GM18951 (cell line): ENCODE results near the gene BAZ1B.
"Not testable (repeated sequence)": the region's sequence is repeated elsewhere in the genome, so short reads cannot be mapped to it uniquely, and the experiment has no call there.

Source experiments
- POLR2A ChIP-seq: IDR thresholded peaks from 4 replicates; pipeline ENCODE4 v1.6.1; 2011; ENCODE audit warnings: mild to moderate bottlenecking; ENCODE audit not compliant: insufficient read length, insufficient read depth; ENCODE audit errors: extremely low read depth
- in situ Hi-C: fragments of 300-500 bp; cut with MboI; formaldehyde crosslinking; loops from one replicate; pipeline ENCODE4 v1.12.0; 2022; ENCODE audit warnings: low sequenced_read_pairs, mixed read lengths, inconsistent platforms; ENCODE audit not compliant: unreplicated experiment

BAZ1B gene

DNA sequence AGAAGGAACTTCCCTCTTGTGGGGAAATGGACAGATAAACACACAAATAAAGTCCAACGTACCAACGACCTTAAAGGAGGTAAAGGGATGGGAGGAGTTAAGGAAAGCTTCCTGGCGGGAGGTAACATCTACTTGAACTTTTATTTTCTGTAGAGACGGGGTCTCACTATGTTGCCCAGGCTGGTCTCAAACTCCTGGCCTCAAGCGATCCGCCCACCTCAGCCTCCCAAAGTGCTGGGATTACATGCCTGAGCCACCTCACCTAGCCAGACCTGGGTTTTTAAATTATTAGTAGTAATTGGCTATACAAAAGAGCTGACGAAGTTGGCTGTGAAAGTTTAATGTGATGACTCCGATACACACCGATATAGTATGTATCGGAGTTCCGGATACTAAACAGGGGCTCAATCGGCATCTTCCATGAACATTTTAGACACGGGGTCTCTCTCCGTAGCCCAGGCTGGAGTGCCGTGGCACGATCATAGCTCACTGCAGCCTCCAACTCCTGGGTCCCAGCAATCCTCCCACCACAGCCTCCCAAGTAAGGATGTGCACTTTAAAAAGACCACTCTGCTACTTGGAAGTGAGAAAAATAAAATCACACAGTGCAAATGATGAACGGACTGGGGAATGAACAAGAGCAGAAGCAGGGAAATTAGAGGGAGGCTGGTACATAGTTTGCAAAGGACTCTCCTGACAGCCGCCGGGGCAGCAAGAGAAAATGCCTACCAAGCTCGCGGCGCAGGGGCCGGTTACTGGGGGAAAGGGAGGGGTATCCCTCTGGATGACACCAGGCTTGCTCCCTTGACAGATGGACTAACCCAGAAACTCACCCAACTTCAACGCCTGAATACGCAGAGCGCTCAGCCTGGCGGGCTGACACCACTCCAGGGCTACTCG is 34.4 kb upstream of the BAZ1B start:
- in situ Hi-C loops, result no loop called here
- TF ChIP-seq POLR2A, result no peak

DNA sequence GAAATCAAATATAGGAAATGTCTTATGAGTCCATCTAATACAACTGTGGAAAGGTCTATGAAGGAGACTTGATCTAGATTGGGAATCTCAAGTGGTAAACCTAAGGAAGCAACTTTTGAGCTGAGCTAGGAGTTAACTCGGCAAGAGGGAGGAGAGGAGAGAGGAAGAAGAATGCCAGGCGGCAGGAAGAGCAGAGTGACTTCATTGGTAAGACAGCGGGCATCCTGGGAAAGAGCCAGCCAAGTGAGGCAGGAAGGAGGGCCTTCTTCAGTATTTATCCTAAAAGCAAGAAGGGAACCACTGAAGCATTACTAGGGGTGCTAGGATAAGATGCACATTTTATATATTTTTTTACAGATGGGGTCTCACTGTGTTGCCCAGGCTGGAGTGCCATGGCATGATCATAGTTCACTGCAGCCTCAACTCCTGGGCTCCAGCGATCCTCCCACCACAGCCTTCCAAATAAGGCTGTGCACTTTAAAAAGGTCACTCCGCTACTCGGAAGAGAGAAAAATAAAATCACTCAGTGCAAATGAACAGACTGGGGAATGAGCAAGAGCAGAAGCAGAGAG is 33.4 kb upstream of the BAZ1B start:
- in situ Hi-C loops, result no loop called here
- TF ChIP-seq POLR2A, result no peak

DNA sequence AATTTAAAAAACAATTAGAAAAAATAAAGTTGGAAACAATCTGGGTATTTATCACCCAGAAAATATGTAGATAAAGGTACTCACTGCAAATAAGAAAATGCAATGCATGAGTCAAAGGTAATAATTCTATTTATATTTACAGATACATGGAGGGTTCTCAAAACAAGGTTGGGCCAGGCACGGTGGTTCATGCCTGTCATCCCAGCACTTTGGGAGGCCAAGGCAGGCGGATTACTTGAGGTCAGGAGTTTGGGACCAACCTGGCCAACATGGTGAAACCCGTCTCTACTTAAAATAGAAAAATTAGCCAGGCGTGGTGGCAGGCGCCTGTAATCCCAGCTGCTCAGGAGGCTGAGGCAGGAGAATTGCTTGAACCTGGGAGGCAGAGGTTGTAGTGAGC is 28.0 kb upstream of the BAZ1B start:
- in situ Hi-C loops, result not testable (repeated sequence)

DNA sequence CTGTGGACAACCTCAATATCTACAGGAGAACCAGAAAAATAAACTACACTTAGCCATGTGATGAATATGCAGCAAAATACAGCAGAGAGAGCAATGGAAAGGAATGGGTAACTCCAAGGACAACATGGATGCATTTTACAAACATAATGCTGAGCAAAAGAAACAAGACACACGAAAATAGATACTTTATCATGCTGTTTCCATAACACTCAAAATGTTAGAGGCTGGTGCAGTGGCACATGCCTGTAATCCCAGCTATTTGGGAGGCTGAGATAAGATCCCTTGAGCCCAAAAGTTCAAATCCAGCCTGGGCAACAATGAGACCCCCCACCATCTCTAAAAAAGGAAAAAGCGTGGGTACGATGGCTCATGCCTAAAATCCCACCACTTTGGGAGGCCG is 27.1 kb upstream of the BAZ1B start:
- in situ Hi-C loops, result no loop called here
- TF ChIP-seq POLR2A, result no peak

DNA sequence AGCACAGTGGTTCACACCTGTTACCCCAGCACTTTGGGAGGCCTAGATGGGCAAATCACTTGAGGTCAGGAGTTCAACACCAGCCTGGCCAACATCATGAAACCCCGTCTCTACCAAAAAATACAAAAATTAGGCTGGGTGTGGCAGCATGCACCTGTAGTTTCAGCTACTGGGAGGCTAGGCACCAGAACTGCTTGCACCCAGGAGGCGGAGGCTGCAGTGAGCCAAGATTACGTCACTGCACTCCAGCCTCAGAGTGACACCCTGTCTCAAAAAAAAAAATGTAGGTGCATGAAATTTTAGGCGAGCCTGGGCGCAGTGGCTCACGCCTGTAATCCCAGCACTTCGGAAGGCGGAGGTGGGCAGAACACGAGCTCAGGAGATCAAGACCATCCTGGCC is 25.7 kb upstream of the BAZ1B start:
- no peak for TF ChIP-seq POLR2A
- in situ Hi-C loops, result no loop called here

DNA sequence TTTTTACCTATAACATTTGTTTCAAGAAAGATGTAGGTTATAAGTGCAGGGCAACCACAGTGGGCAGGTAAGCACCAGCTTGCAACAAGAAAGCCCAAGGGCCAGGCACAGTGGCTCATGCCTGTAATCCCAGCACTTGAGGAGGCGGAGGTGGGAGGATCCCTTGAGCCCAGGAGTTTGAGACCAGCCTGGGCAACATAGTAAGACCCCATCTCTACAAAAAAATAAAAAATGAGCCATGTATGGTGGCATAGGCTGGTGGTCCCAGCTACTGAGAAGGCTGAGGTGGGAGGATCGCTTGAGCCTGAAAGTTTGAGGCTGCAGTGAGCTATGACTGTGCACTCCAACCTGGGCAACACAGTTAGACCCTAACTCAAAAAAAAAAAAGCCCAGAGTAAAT is 22.6 kb upstream of the BAZ1B start:
- in situ Hi-C loops, result no loop called here
- no peak for TF ChIP-seq POLR2A

DNA sequence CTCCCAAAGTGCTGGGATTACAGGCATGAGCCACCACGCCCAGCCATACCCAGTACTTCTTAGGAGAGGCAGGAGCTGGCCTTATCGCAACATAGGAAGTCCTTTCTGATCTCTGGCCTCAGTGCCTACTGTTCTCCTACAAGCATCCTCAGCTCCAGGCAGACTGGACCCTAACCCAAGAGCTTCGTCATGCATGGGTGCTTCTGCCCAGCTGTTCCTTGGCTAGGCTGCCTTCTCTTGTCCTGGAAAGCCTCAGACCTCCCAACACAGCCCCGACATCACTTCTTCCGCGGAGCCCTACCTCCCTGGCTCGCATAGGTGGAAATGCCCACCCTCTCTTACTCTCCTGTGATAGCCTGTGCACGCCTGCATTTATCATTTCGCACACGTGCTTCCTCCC is 19.6 kb upstream of the BAZ1B start:
- no peak for TF ChIP-seq POLR2A
- in situ Hi-C loops, result no loop called here

DNA sequence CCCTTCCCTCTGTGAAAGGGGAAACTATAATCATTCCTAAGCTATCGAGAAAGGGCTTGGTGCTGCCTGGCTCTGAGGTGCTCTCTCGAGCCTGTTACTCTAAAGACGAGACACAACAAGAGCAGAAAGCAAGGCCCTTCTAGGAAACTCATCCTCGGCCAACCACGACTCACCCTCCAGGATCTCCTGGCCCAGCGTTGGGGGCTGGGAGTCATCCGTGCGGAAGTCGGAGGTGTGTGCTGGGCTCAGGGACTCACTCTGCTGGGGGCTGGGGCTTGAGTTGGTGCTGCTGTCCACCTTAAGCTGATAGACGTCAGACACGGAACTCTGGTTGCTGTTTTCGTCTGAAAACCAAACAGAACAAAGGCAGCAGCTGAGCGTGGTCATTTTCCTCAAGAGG is 17.6 kb upstream of the BAZ1B start:
- TF ChIP-seq POLR2A, result no peak
- in situ Hi-C loops, result no loop called here

DNA sequence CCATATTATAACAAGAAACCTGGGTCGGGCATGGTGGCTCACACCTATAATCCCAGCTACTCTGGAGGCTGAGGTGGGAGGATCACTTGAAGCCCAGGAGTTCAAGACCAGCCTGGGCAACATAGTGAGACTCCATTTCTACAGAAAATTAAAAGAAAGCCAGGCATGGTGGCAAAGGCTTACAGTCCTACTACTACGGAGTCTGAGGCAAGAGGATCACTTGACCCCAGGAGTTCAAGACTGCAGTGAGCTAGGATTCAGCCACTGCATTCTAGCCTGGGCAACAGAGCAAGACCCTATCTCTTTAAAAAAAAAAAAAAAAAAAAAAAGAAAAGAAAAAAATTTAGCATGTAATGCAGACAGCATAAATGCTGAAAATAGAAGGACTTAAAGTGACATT is 16.4 kb upstream of the BAZ1B start:
- in situ Hi-C loops, result not testable (repeated sequence)

DNA sequence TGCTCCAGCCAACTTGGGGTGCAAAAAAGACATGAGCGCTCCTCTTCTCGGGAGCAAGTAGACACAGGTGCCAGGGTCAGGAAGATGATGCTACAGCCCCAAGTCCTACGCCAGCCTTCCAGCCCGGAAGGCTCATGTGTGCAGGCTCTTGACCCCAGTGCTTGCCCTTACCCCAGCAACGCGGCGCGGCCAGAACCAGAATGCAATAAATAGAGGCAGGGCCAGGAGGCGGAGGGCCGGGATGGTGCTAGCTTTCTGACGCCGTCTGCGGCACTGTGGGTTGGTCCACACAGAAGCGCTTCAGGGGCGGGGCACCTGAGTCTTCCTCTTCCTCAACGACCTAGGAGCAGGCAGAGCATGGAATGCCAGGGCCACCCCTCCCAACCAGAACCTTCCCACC is 15.0 kb upstream of the BAZ1B start:
- no peak for TF ChIP-seq POLR2A
- in situ Hi-C loops, result no loop called here

DNA sequence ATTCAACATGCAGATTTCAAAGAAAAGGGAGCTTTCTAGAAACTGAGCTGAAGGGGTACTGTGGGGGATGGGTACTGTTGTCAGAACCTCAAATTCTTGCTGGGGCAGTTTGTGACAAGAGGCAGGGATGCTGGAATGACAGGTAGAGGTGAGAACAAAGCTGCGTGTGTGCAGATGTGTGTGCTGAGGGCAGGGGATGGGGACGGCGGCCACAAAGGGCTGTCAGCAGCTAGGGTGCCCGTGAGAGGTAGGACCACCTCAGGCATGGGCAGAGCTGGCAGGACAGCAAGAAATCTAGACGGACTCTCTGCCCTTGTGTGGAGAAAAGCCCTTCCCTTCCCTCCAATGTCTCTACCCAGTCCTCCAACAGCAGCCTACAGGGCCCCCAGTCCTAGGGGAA is 14.4 kb upstream of the BAZ1B start:
- TF ChIP-seq POLR2A, result no peak
- in situ Hi-C loops, result no loop called here

DNA sequence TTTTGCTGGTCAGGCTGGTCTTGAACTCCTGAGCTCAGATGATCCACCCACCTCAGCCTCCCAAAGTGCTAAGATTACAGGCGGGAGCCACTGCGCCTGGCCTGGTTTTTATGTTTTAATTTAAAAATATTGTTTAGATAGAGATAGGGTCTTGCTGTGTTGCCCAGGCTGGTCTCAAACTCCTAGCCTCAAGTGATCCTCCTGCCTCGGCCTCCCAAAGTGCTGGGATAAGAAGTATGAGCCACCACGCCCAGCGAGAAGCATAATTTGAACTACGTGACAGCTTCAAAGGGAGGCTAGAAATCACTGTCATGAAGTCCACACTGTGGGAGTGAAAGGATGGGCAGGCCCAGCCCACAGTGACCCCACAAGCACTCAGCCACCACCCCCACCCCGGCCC is 13.8 kb upstream of the BAZ1B start:
- in situ Hi-C loops, result not testable (repeated sequence)

DNA sequence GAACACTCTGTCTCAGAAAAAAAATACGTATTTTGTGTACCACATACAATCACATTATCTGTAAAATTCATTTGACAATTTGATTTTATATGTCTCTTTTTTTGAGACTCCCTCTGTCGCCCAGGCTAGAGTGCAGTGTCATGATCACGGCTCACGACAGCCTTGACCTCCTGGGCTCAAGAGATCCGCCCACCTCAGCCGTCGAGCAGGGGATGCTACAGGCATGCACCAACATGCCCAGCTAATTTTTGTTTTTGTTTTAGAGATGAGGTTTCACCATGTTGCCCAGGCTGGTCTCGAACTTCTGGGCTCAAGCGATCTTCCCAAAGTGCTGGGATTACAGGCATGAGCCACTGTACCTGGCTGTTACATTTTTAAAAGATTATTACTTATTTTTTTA is 11.6 kb upstream of the BAZ1B start:
- in situ Hi-C loops, result no loop called here
- no peak for TF ChIP-seq POLR2A

DNA sequence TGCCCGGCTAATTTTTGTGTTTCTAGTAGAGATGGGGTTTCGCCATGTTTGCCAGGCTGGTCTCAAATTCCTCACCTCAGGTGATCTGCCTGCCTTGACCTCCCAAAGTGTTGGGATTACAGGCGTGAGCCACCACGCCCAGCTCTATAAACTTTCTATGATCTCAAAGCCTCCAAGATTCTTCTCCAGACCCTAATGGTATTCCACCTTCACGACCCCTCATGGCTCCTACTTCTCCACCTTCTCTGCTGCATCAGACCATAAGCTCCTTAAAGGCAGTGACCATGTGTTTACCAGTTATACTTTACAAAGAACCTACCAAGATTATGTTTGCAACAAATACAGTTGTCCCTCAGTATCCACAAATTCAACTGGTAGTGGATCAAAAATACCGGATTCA is 10.1 kb upstream of the BAZ1B start:
- TF ChIP-seq POLR2A, result no peak
- in situ Hi-C loops, result no loop called here

DNA sequence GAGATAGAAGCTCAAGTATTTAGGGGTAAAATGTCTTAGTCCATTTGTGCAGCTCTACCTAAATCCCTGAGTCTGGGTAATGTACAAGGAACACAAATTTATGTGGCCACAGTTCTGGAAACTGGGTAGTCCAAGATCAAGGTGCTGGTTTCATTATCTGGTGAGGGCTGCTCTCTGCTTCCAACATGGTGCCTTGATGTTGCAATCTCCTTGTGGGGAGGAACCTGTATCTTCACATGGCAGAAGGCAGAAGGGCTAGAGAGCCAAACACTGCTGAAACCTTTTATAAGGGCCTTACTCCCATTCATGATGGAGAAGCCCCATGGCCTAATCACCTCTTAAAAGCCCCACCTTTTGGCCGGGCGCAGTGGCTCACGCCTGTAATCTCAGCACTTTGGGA is 8.7 kb upstream of the BAZ1B start:
- in situ Hi-C loops, result no loop called here
- no peak for TF ChIP-seq POLR2A
